SK-N-DZ (cell line): ENCODE measurements around the gene MPV17L2. TPM values are rescaled to one million over a fixed set of nuclear protein-coding genes. Genes with fewer than 3 reads are reported as not detected.
"Not testable (repeated sequence)": the region's sequence is repeated elsewhere in the genome, so short reads cannot be mapped to it uniquely, and the experiment has no call there.

Experiments
- DNase-seq: peaks from one replicate; pipeline ENCODE4 v3.0.0-alpha.2; 2015; ENCODE audit warnings: low spot score
- polyA plus RNA-seq, 2 experiments: library from polyadenylated mRNA; depleted of rRNA; stranded (reverse); fragments of >200 nt; gene quantifications; 2 replicates each; pipeline ENCODE4 v1.2.3, GENCODE V29; 2014

Gene MPV17L2
- polyA plus RNA-seq (2014; cell fraction: cytosol; rRNA removed): 17.6 and 47.1 TPM in 2 replicates
- polyA plus RNA-seq (2014; cell fraction: nucleus; rRNA removed): 18.9 and 19.8 TPM in 2 replicates

DNA sequence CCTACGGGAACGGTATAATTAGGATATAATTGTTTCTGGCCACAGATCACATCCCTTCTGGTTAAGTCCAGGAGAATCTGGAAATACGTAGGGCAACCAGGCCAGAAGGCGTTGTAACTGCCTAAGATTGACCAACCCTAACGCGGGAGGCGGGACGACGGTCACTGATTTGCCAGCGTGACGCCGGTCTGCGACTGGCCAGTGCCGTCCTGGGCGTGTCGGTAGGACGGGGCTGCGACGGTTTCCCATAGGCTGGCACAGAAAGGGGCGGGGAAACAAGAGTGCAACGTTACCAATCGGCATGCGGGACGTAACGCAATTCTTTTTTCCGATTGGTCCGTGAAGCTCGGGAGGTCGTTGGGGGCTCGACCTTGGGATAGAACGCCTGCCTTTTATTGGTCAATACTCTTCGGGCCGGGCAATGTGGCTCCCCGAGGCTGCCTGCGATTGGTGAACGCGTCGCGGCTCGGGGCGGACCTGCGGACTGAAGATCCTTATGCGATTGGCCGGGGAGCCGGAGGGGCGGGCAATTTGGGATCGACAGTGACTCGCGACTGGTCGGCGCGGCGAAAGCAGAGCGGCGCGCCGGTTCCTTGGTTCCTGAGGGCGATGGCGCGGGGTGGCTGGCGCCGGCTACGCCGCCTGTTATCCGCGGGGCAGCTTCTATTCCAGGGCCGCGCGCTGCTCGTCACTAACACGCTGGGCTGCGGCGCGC is at the start of gene MPV17L2:
MPV17L2 (plus strand) TSS at position 546 of the 715 bp plus-strand sequence; CDS start at position 610, 64 bp downstream.
- peak; percentile 99 for DNase-seq

DNA sequence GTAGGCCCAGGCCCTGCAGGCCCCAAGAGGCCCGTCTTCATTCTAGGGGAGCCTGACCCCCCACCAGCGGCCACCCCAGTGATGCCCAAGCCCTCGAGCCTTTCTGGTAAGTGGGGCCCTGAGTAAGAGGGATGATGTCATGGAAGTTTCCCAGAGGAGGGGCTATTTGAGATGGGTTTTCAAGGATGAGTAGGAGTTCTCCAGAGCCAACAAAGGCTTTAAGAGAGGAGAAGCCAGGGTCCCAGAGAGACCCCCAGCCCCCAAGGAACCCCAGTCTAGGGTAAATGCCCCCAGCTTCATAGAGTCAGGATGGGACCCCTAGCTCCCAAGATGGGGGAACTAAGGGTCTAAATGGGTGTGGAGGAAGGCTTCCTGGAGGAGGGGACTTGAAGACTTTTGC is 49.1 kb upstream of the MPV17L2 start:
- DNase-seq: no peak

DNA sequence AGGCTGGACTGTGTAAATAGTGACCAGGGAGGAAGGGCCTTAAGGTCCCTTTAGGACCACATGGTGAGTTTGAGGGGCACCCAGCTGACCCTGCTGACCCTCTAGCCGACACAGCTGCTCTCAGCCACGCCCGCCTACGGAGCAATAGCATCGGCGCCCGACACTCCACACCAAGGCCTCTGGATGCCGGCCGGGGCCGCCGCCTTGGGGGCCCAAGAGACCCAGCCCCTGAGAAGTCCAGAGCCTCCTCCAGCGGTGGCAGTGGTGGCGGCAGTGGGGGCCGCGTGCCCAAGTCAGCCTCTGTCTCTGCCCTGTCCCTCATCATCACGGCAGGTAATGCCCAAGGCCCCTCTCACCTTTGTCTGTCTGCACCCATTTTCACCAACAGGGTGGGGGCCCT is 48.7 kb upstream of the MPV17L2 start:
- no peak for DNase-seq

DNA sequence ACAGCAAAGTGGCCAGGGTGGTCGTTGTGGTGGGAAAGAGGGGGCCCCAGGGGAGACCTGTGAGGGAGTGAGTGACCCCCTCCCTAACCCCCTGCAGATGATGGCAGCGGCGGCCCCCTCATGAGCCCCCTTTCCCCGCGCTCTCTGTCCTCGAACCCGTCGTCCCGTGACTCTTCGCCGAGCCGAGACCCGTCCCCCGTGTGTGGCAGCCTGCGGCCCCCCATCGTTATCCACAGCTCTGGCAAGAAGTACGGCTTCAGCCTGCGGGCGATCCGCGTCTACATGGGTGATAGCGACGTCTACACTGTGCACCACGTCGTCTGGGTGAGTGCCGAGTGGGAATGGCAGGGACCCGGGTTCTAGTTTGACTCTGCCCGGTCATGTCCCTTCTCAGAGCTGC is 48.1 kb upstream of the MPV17L2 start:
- no peak for DNase-seq

DNA sequence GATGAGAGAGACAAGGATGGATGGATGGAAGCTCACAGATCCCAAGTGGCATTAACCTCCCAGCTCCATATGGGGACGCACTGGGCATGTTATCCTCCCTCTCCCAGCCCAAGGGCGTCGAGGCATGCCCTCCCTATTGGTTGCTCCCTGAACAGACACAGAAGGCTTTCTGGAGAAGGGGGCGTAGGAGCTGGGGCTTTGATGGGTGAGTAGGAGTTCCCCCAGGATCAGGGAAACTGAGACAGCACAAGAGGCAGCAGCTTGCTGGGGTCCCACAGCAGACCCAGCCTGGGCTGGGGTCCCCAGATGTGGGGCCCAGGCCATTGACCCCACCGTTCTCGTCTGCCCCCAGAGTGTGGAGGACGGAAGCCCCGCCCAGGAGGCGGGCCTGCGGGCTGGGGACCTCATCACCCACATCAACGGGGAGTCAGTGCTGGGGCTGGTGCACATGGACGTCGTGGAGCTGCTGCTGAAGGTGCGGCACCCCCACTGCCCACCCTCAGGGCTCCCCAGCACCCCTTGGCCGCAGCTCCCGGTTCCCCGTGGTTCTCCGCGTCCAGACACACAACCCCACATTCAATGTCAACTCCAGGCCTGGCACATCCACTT is 47.5 kb upstream of the MPV17L2 start:
- no peak for DNase-seq

DNA sequence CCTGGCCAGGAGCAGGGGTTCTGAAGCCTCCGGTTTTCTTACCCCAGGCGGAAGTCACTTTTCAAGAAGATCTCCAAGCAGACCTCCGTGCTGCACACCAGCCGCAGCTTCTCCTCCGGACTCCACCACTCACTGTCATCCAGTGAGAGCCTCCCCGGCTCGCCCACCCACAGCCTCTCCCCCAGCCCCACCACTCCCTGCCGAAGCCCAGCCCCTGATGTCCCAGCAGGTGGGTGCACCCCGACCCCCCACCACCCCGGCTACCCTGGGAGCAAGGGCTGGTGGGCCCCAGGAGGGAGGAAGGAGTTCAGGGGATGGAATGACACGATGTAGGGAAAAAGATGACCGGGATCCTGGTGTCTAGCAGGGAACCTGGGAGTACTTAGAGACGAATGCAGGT is 45.6 kb upstream of the MPV17L2 start:
- no peak for DNase-seq

DNA sequence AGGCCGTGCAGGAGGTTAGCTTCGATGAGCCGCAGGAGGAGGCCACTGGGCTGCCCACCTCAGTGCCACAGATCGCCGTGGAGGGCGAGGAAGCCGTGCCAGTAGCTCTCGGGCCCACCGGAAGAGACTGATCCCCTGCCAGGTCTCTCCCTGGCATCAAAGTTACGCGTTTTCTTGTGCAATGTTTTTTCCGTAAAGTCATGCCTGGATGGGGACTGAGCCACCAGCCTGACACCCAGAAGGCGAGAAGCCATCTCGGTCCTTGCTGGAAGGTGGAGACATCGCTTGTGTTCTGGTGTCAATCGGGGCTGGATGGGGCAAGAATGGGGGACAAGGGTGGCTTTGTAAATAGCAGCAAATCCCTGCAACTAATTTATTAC is 43.4 kb upstream of the MPV17L2 start:
- no peak for DNase-seq

DNA sequence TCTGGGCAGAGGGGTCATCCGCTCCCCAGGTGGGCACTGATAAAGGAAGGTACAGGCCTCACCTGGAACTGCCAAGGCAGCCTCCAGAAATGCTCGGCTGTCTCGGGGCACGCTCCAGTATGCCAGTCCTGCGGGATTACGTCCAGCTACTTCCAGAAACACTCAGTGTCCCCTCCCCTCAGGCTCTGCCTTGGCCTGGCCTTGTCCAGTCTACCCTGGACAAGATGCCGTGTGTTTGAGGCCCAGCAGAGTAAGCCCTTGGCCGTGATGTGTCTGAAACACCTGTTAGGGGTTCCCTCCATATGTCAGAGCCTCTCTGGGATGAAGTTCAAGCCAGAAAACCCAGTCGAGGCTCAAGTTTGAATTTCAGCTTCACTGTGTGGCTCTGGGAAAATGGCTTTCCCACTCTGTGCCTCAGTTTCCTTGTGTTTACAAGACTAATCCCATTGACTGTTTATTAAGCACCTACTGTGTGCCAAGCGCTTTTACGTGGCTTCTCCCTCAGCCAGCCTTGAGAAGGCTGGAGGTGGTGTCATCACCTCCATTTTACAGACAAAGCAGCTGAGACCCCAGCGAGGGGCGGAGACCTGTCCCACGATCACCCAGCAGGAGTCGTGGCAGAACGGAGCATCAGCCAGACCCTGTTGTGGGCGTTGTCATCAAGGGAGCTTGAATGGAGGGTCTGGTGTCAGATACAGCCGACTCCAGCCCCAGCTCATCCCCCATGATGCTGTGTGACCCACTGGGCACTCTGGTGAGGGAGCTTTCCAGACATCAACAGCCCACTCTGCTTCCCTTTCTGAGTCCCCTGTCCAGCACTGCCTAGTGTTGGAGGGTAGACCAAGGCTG is 42.0 kb upstream of the MPV17L2 start:
- peak; percentile 47 for DNase-seq

DNA sequence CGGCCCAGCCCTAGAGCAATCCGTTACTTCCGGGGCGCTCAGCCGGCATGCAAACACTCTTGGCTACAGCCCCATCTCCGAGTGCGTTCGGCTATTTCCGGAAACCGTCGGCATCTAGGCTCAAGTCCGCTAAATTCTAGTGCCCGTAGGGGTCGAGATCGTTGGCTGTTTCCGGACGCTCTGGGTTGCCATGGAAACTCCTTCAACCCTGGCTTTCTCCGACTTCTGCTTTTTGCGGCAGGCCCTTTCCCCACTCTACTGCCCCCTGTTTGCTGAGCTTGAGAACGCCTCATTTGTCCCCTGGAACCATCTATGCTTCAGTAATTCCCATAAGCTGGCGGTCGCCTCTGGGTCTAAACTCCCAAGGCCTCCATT is 40.6 kb upstream of the MPV17L2 start:
- DNase-seq: peak; percentile 97

DNA sequence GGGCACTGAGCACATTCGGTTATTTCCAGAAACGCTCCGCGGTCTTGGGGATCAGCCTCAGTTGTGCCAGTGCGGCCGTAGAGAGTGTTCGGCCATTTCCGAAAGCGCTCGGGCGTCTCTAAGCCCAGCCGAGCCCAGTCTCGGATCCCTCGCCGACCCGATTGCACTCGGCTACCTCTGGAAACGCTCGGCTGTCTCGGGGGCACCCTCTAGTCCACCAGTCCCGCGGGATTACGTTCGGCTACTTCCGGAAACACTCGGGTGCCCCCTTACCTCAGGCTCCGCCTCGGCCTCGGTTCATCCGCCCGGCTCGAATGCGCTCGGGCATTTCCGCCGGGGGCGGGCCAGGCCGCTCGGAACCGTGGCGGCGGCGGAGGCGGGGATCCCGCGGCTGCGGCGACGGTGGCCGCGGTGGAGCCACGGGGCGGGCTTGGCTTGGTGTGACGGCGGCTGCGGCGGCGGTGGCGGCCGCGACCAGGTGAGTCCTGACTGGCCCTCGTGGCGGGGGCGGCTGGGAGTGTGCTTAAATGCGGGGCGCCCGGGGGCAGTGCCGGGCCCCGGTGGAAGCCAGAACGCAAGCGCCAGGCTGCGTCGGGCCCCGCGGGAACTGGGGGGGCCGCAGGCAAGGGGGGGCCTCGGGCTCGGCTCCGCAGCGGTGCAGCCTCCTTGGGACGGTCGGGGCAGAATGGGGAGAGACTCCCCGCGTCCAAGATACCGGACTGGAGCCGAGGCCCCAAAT is 40.0 kb upstream of the MPV17L2 start, which contains the start of gene PIK3R2:
PIK3R2 (plus strand) TSS at position 347 of the 739 bp plus-strand sequence. CDS start 2,717 bp downstream, outside the sequence.
- peak; percentile 98 for DNase-seq

DNA sequence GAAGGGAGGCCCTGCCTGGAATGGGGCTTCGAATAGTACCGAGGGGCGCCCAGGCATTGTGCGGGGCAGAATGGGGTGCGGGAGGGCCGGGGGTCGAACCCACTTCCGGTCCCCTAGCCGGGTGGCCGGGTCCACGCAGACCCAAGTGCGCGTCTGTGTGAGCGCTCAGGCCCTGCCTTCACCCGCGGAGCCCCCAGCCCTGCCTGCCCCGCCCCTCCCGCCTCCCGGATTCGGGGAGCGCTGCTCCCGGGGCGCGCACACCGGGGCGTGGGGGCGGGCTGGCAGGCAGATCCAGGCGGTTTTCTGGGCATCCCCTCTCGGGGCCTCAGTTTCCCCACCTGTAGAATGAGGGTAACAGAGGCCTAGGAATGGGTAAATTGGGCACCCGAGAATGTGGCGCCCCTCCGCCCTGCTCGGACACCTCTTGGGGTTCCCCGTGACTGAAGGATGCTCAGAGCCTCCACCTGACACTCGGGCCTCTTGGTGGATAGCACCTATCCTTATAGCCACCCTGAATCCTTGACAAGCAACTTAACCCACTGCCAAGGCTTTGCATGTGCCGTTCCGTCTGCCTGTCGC is 39.4 kb upstream of the MPV17L2 start:
- DNase-seq: no peak

DNA sequence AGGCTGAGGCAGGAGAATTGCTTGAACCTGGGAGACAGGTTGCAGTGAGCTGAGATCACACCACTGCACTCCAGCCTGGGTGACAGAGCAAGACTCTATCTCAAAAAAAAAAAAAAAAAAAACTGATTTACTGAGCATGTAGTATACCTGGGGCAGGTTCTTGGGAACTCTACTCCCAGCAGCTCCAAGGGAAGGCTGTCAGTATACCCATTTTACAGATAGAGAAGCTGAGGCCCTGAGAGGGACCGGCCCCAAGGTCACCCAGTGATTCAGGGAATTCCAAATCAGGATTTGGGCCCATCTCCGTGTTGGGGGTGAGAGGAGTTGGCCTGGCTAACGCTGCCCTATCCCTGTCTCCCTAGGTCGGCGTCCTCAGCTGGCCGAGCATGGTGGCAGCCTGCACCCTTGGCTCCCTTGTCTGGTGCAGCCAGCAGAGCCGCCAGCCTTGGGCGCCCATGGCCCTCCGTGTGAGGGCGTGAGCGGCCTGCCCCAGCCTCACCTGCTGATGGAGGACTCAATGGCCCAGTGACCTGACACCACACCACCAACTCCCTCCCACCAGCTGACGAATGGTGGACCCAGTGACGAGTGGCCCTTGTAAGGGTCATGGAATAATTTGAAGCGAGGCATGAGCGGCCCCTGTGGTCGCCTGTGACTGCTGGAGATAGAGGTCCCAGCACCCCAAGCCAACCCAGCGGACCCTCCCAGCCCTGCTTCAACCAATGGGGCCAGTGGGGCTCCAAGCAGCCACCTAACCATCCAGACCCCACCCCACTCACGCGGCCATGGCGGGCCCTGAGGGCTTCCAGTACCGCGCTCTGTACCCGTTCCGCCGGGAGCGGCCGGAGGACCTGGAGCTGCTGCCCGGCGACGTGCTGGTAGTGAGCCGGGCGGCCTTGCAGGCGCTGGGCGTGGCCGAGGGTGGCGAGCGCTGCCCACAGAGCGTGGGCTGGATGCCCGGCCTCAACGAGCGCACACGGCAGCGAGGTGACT is 37.6 kb upstream of the MPV17L2 start:
- DNase-seq: no peak

DNA sequence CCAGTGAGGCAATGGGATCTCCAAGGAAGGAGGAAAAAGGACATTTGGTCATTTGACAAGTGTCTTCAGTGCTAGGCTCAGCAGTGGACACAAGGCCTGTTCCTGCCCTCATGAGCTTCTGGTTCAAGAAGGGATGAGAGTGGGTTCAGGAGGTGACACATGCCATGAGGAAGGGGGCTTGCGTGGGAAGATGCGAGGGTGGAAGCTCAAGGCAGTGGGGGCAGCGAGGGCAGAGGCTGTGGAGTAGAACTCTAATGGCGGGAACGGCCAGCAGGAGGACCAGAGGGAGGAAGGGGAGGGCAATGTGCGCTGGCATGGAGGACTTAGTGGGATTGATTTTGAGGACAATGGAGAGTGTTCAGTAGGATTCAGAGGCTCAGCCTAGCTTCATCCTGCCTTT is 36.8 kb upstream of the MPV17L2 start:
- no peak for DNase-seq

DNA sequence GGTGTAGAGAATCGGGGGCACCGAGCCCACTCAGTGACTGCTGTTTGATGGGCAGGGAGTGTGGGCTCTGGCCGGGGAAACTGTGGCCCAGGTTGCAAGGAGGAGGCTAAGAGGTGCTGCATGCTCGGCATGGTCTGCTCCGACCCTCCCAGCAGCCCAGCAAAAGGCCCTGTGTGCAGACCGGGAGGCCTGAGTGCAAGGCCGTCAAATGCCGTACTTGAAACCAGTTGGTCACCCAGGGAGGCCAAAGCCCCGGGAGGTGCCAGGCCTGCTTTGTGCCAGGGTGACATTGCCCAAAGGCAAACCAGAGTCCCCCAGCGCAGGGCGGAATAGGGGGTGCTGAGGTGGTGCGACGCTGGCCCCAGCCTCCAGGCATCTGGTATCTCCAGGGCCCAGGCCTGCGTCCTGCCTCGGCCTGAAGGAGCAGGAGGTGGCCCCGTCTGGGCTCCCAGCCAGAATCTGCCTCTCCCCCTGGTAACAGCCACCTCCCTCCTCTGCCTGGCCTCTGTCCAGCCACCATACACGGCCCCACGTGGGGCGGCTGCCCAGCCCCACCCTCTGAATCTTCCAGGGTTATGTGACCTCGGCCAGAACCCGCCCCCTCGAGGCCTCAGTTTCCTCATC is 36.1 kb upstream of the MPV17L2 start:
- peak; percentile 60 for DNase-seq

DNA sequence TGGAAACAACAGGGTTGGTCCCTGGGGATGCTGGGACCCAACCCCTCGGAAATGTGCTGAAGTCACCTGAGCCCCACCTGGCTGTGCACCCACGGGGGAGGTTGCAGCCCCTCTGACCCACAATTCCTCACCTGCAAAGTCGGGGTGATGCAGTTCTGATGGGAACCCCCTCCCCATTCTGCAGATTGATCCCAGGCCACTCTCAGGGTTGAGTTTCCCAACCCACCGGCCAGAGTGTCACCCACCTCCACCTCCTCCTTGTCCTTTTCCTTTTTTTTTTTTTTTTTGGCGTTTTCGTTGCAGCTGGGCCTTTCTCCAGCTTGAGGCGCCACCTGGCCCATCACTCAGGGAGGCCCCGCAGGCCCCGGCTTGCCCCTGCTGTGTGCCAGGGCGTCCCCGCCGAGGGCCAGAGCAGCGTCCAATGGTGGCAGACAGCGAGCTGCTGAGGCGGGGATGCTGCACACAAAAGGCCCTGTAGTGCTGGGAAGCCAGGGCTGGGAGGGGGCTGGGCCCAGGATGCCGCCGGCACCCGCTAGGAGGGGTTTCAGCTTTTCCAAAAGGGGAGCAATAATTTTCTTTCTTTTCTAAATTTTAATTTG is 35.5 kb upstream of the MPV17L2 start:
- DNase-seq: peak; percentile 62

DNA sequence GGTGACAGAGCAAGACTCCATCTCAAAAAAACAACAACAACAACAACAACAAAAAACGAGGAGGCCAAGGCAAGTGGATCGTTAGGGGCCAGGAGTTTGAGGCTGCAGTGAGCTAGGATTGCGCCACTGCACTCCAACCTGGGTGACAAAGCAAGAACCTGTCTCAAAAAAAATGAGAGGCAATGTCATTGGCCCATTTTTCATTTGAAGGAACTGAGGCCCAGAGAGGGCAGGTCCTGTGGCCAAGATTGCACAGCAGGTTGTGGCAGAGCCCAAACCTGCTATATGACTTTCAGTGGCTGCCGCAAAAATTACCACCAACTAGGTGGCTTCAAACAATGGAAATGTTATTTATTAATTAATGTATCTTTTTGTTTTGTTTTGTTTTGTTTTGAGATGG is 34.6 kb upstream of the MPV17L2 start:
- no peak for DNase-seq

DNA sequence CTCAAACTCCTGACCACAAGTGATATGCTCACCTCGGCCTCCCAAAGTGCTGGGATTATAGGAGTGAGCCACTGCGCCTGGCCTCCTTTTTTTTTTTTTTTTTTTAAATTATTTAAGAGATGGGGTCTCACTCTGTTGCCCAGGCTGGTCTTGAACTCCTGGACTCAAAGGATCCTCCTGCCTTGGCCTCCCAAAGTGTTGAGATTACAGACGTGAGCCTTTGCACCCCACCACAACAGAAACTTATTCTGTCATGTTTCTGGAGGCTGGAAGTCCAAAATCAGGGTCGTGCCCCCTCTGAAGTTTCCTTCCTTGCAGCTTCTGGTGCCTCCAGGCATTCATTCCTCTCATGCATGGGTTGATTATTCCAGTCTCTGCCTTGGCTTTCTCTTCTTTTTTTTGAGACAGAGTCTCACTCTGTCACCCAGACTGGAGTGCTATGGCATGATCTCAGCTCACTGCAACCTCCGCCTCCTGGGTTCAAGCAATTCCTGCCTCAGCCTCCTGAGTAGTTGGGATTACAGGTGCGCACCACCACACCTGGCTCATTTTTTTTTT is 33.9 kb upstream of the MPV17L2 start:
- not testable (repeated sequence) for DNase-seq

DNA sequence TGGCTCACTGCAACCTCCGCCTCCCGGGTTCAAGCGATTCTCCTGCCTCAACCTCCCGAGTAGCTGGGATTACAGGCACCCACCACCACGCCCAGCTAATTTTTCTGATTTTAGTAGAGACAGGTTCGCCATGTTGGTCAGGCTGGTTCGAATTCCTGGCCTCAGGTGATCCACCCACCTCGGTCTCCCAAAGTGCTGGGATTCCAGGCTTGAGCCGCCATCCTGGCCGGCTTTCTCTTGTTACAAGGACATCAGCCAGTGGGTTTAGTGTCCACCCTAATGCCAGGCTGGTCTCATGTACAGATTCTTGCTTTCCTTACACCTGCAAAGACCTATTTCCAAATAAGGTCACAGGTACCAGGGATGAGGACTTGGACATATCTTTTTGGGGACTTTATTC is 33.2 kb upstream of the MPV17L2 start:
- no peak for DNase-seq

DNA sequence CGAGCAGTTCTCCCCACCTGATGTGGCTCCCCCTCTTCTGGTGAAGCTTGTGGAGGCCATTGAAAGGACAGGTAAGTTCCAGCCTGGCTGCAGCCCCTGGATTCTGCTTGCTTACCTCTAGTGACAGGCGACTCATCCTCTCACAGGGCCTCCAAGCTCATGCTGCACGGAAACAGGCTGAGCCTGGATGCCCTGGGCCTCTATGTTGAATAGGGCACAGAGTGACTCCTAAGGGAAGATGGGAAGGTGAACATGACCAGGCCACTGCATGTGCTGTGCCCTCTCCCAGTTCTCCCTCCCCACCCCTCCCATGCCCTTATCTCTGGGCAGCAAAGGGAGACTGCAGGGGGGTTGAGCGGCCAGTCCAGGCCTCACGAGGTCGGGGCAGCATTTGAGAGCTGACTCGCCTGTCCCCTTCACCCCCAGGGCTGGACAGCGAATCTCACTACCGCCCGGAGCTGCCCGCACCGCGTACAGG is 32.5 kb upstream of the MPV17L2 start:
- DNase-seq: no peak
